Esophagus squamous epithelium (tissue), 4 donors: ENCODE measurements around the gene PPIA.

Experiments
- POLR2A ChIP-seq, 4 donors: fragments of 450-650 bp; IDR thresholded peaks; one replicate each; pipeline ENCODE4 v1.6.1; 2017; ENCODE audit warnings: antibody characterized with exemption in 4 of 4, mild to moderate bottlenecking in 4 of 4, moderate library complexity in 3 of 4
- TF ChIP-seq, protein P1 (sequence below), 6 experiments: fragments of 450-650 bp in 4 of 6; fragments of 200-600 bp in 2 of 6; sonication (generic) in 2 of 6; IDR thresholded peaks; one replicate each; pipeline ENCODE4 v1.5.1; 2016 to 2019; ENCODE audit warnings: antibody characterized with exemption in 6 of 6, mild to moderate bottlenecking in 4 of 6, moderate library complexity in 4 of 6

DNA sequence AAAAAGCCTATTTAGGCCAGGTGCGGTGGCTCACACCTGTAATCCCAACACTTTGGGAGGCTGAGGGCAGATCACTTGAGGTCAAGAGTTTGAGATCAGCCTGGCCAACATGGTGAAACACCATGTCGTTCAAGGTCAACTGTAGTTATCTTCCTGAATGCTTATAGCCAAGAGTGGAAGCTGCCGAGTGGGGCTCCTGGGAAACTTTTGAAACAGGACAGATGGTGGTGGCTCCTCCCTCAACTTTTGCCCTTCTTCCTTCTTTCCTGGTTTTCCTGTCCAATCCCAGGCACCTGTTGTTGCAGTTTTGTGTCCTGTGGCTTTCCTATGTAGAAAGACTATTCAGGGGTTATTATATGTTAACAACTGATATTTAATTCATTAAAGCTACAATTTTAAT lies 8.7 kb upstream of the PPIA start:
- no peak for TF ChIP-seq POLR2A (IDR thresholded peaks at IDR 0.05)
- TF ChIP-seq, protein P1, sequence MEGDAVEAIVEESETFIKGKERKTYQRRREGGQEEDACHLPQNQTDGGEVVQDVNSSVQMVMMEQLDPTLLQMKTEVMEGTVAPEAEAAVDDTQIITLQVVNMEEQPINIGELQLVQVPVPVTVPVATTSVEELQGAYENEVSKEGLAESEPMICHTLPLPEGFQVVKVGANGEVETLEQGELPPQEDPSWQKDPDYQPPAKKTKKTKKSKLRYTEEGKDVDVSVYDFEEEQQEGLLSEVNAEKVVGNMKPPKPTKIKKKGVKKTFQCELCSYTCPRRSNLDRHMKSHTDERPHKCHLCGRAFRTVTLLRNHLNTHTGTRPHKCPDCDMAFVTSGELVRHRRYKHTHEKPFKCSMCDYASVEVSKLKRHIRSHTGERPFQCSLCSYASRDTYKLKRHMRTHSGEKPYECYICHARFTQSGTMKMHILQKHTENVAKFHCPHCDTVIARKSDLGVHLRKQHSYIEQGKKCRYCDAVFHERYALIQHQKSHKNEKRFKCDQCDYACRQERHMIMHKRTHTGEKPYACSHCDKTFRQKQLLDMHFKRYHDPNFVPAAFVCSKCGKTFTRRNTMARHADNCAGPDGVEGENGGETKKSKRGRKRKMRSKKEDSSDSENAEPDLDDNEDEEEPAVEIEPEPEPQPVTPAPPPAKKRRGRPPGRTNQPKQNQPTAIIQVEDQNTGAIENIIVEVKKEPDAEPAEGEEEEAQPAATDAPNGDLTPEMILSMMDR (IDR thresholded peaks at IDR 0.05): no peak
